KMS-11 (cell line): ENCODE results near the gene GUCA1A.

Experiments used
- H2AFZ ChIP-seq: fragments of 200-600 bp; sonication (generic); 2 replicates; pipeline ENCODE4 v1.6.1; 2016; ENCODE audit warnings: antibody characterized with exemption, mixed run types, low read depth
- H3K27ac ChIP-seq: fragments of 200-600 bp; sonication (generic); 2 replicates; pipeline ENCODE4 v1.6.1; 2016; ENCODE audit warnings: mild to moderate bottlenecking, mixed run types
- H3K27me3 ChIP-seq: fragments of 200-600 bp; sonication (generic); 2 replicates; pipeline ENCODE4 v1.6.1; 2017; ENCODE audit warnings: mild to moderate bottlenecking, low read depth, mixed run types, moderate library complexity; ENCODE audit not compliant: insufficient read depth
- H3K36me3 ChIP-seq: fragments of 200-600 bp; sonication (generic); 2 replicates; pipeline ENCODE4 v1.6.1; 2017; ENCODE audit warnings: mild to moderate bottlenecking, mixed run types; ENCODE audit not compliant: insufficient read depth
- H3K4me1 ChIP-seq: fragments of 200-600 bp; sonication (generic); 2 replicates; pipeline ENCODE4 v1.6.1; 2016; ENCODE audit warnings: mild to moderate bottlenecking, low read depth, mixed run types; ENCODE audit not compliant: poor library complexity, severe bottlenecking
- H3K4me2 ChIP-seq: fragments of 200-600 bp; sonication (generic); 2 replicates; pipeline ENCODE4 v1.7.0; 2016; ENCODE audit warnings: mild to moderate bottlenecking, mixed run types
- H3K4me3 ChIP-seq: fragments of 200-600 bp; sonication (generic); IDR thresholded peaks from 2 replicates; pipeline ENCODE4 v1.6.1; 2017; ENCODE audit warnings: low read depth, low read length, mixed read lengths; ENCODE audit not compliant: insufficient read depth
- H3K79me2 ChIP-seq: fragments of 200-600 bp; sonication (generic); 2 replicates; pipeline ENCODE4 v1.6.1; 2016; ENCODE audit warnings: low read depth, mixed run types; ENCODE audit not compliant: insufficient read depth
- H3K9ac ChIP-seq: fragments of 200-600 bp; sonication (generic); 2 replicates; pipeline ENCODE4 v1.6.1; 2016; ENCODE audit warnings: mild to moderate bottlenecking, mixed run types
- H4K20me1 ChIP-seq: fragments of 200-600 bp; sonication (generic); 2 replicates; pipeline ENCODE4 v1.6.1; 2016; ENCODE audit warnings: mild to moderate bottlenecking, mixed run types; ENCODE audit not compliant: insufficient read depth
- CTCF ChIP-seq: fragments of 200-600 bp; sonication (generic); conservative IDR thresholded peaks from 2 replicates; pipeline ENCODE4 v1.6.1; 2017; ENCODE audit warnings: low read depth, mild to moderate bottlenecking, antibody characterized with exemption, low read length, moderate library complexity, mixed read lengths

Gene GUCA1A

GRCh38 chr6:42137194-42137753, 35.9 kb upstream of the GUCA1A start:
- no peaks in the 10 kb centered on the region for H3K27me3 ChIP-seq
- H4K20me1 ChIP-seq: no peaks in the 10 kb centered on the region
- H3K36me3 ChIP-seq: no peaks in the 10 kb centered on the region
- no peaks in the 10 kb centered on the region for H3K4me1 ChIP-seq
- no peak overlapping the region for H3K4me3 ChIP-seq
- no peak for TF ChIP-seq CTCF
- no peak overlapping the region for H3K4me2 ChIP-seq
- H3K27ac ChIP-seq: no peak overlapping the region
- H3K9ac ChIP-seq: no peak overlapping the region
- H2AFZ ChIP-seq: no peak overlapping the region
- no peaks in the 10 kb centered on the region for H3K79me2 ChIP-seq

GRCh38 chr6:42138190-42138589, 35.0 kb upstream of the GUCA1A start:
- H3K4me1 ChIP-seq: no peaks in the 10 kb centered on the region
- TF ChIP-seq CTCF: no peak
- no peaks in the 10 kb centered on the region for H3K79me2 ChIP-seq
- no peak overlapping the region for H3K4me2 ChIP-seq
- no peak overlapping the region for H3K27ac ChIP-seq
- H3K4me3 ChIP-seq: no peak overlapping the region
- H3K9ac ChIP-seq: no peak overlapping the region
- H2AFZ ChIP-seq: no peak overlapping the region
- H3K36me3 ChIP-seq: no peaks in the 10 kb centered on the region
- H4K20me1 ChIP-seq: no peaks in the 10 kb centered on the region
- H3K27me3 ChIP-seq: no peaks in the 10 kb centered on the region

- no peaks in the 10 kb centered on the region for H4K20me1 ChIP-seq
- H3K36me3 ChIP-seq: no peaks in the 10 kb centered on the region
- H2AFZ ChIP-seq: no peak overlapping the region
- no peak overlapping the region for H3K4me2 ChIP-seq
- no peaks in the 10 kb centered on the region for H3K4me1 ChIP-seq
- no peaks in the 10 kb centered on the region for H3K79me2 ChIP-seq
- no peak overlapping the region for H3K27ac ChIP-seq
- TF ChIP-seq CTCF: no peak
- no peak overlapping the region for H3K4me3 ChIP-seq
- no peaks in the 10 kb centered on the region for H3K27me3 ChIP-seq
- no peak overlapping the region for H3K9ac ChIP-seq
These were observed 34.2 kb upstream of the GUCA1A start for GRCh38 chr6:42138630-42139619.

GRCh38 chr6:42140032-42140431, 33.1 kb upstream of the GUCA1A start:
- Histone ChIP-seq H3K9ac (no peak overlapping the region), H4K20me1 (no peaks in the 10 kb centered on the region), H3K79me2 (no peaks in the 10 kb centered on the region), H3K27ac (no peak overlapping the region), H3K27me3 (no peaks in the 10 kb centered on the region), H3K4me1 (no peaks in the 10 kb centered on the region), H3K4me2 (no peak overlapping the region), H3K36me3 (no peaks in the 10 kb centered on the region), H2AFZ (no peak overlapping the region), H3K4me3 (no peak overlapping the region)
- no peak for TF ChIP-seq CTCF
